Tibial nerve (tissue), 4 donors: ENCODE measurements around the gene CACNA1S. TPM values are rescaled to one million over a fixed set of nuclear protein-coding genes. Genes with fewer than 3 reads are reported as not detected.

ENCODE experiments used
- DNase-seq, 2 donors: peaks; one replicate each; pipeline ENCODE4 v3.0.0-alpha.2; 2019; ENCODE audit warnings: low spot score in 2 of 2
- H3K27ac ChIP-seq, 4 donors: fragments of 200-600 bp; sonication (generic) in 3 of 4; one replicate each; pipeline ENCODE4 v1.5.1; 2017 to 2019; ENCODE audit warnings: mild to moderate bottlenecking in 1 of 4
- H3K27me3 ChIP-seq, 2 donors: fragments of 200-600 bp; sonication (generic) in 1 of 2; one replicate each; pipeline versions ENCODE4 v1.5.1 to v1.6.0; 2017 to 2019
- H3K36me3 ChIP-seq, 3 donors: fragments of 200-600 bp; sonication (generic); one replicate each; pipeline ENCODE4 v1.5.1; 2018 to 2019
- H3K4me1 ChIP-seq, 4 donors: fragments of 200-600 bp; sonication (generic) in 3 of 4; one replicate each; pipeline ENCODE4 v1.5.1; 2017 to 2019
- H3K4me3 ChIP-seq, 4 donors: fragments of 200-600 bp; sonication (generic) in 3 of 4; one replicate each; pipeline ENCODE4 v1.5.1; 2017 to 2019; ENCODE audit warnings: mild to moderate bottlenecking in 1 of 4, moderate library complexity in 1 of 4
- H3K9me3 ChIP-seq, 4 donors: fragments of 200-600 bp; sonication (generic) in 3 of 4; one replicate each; pipeline ENCODE4 v1.5.1; 2017 to 2019
- CTCF ChIP-seq, 5 experiments: fragments of 200-600 bp in 3 of 5; fragments of 450-650 bp in 2 of 5; sonication (generic) in 3 of 5; IDR thresholded peaks; one replicate each; pipeline ENCODE4 v1.5.1; 2016 to 2019; ENCODE audit warnings: antibody characterized with exemption in 5 of 5, mild to moderate bottlenecking in 3 of 5, moderate library complexity in 2 of 5
- EP300 ChIP-seq, 2 donors: sonication (generic); formaldehyde crosslinking; IDR thresholded peaks; one replicate each; pipeline ENCODE4 v1.6.1; 2017; ENCODE audit warnings: antibody characterized with exemption in 2 of 2, mild to moderate bottlenecking in 1 of 2
- POLR2A ChIP-seq, 2 donors: fragments of 450-650 bp; IDR thresholded peaks; one replicate each; pipeline ENCODE4 v1.6.1; 2017; ENCODE audit warnings: antibody characterized with exemption in 2 of 2, mild to moderate bottlenecking in 2 of 2, moderate library complexity in 2 of 2
- WGBS, 2 donors: methylation state at CpG; one replicate each; pipeline ENCODE4 v1.1.5; 2018; 5-methylcytosine and 5-hydroxymethylcytosine counted together
- total RNA-seq, 4 donors: library from RNA; depleted of rRNA; stranded (reverse); fragments of >200 nt; gene quantifications; one replicate each; pipeline ENCODE4 v1.1.0, GENCODE V29; 2016

CACNA1S gene
- total RNA-seq, 4 donors from 2014 or later, result not detected

GRCh38 chr1:201048521-201048920 is 63.7 kb downstream of the CACNA1S start:
- no peak overlapping the region for H3K27ac ChIP-seq
- H3K4me3 ChIP-seq, result no peak overlapping the region
- no peak for DNase-seq
- 85 to 88% methylated on average over 11 to 13 of the region's 13 CpGs for WGBS, 2 donors
- no peaks in the 10 kb centered on the region for H3K27me3 ChIP-seq
- H3K4me1 ChIP-seq, result no peaks in the 10 kb centered on the region
- no peaks in the 10 kb centered on the region for H3K9me3 ChIP-seq
- H3K36me3 ChIP-seq, result no peaks in the 10 kb centered on the region
- TF ChIP-seq EP300 (IDR thresholded peaks at IDR 0.05) (no peak), CTCF (IDR thresholded peaks at IDR 0.05) (no peak), POLR2A (IDR thresholded peaks at IDR 0.05) (no peak)

GRCh38 chr1:201044119-201044518 is 68.1 kb downstream of the CACNA1S start:
- 77 to 85% methylated on average over 9 of the region's 9 CpGs for WGBS, 2 donors
- no peak overlapping the region for H3K27ac ChIP-seq
- TF ChIP-seq POLR2A (IDR thresholded peaks at IDR 0.05) (no peak), CTCF (IDR thresholded peaks at IDR 0.05) (no peak), EP300 (IDR thresholded peaks at IDR 0.05) (no peak)

GRCh38 chr1:201042779-201043461 is 69.3 kb downstream of the CACNA1S start:
- H3K27me3 ChIP-seq, result no peaks in the 10 kb centered on the region
- H3K27ac ChIP-seq, result no peak overlapping the region
- TF ChIP-seq POLR2A (IDR thresholded peaks at IDR 0.05), result no peak
- TF ChIP-seq CTCF (IDR thresholded peaks at IDR 0.05), result peak; percentile 72 to 86 (median 76)
- no peak for TF ChIP-seq EP300 (IDR thresholded peaks at IDR 0.05)
- no peak overlapping the region for H3K4me3 ChIP-seq
- no peaks in the 10 kb centered on the region for H3K36me3 ChIP-seq
- WGBS, 2 donors, result 34 to 36% methylated on average over 13 of the region's 13 CpGs
- H3K4me1 ChIP-seq, result no peaks in the 10 kb centered on the region
- no peaks in the 10 kb centered on the region for H3K9me3 ChIP-seq
- peak; percentile 40 to 70 for DNase-seq

More at GRCh38 chr1:201044119-201044518, 68.1 kb downstream of the CACNA1S start:
- Histone ChIP-seq H3K9me3 (no peaks in the 10 kb centered on the region), H3K4me1 (no peaks in the 10 kb centered on the region), H3K36me3 (no peaks in the 10 kb centered on the region), H3K4me3 (no peak overlapping the region), H3K27me3 (no peaks in the 10 kb centered on the region)
- DNase-seq, result no peak

- TF ChIP-seq POLR2A (IDR thresholded peaks at IDR 0.05) (no peak), EP300 (IDR thresholded peaks at IDR 0.05) (no peak), CTCF (IDR thresholded peaks at IDR 0.05) (no peak)
- Histone ChIP-seq H3K27ac (no peak overlapping the region), H3K9me3 (no peaks in the 10 kb centered on the region), H3K27me3 (no peaks in the 10 kb centered on the region), H3K4me3 (no peak overlapping the region), H3K4me1 (no peaks in the 10 kb centered on the region), H3K36me3 (no peaks in the 10 kb centered on the region)
- 100% methylated on average over 2 of the region's 2 CpGs for WGBS, 2 donors
- DNase-seq, result no peak
Measured at GRCh38 chr1:201041011-201041410, 71.2 kb downstream of the CACNA1S start.

- WGBS, 2 donors, result 82 to 90% methylated on average over 4 to 5 of the region's 5 CpGs
- H3K36me3 ChIP-seq, result no peaks in the 10 kb centered on the region
- H3K4me1 ChIP-seq, result no peaks in the 10 kb centered on the region
- H3K4me3 ChIP-seq, result no peak overlapping the region
- H3K27ac ChIP-seq, result no peak overlapping the region
- no peak for TF ChIP-seq CTCF (IDR thresholded peaks at IDR 0.05)
- TF ChIP-seq POLR2A (IDR thresholded peaks at IDR 0.05), result no peak
- no peak for TF ChIP-seq EP300 (IDR thresholded peaks at IDR 0.05)
- no peak for DNase-seq
- H3K27me3 ChIP-seq, result no peaks in the 10 kb centered on the region
- H3K9me3 ChIP-seq, result no peaks in the 10 kb centered on the region
Measured at GRCh38 chr1:201039876-201040275, 72.3 kb downstream of the CACNA1S start.
